ENCODE measurements around the gene DOK6.
"Not testable (repeated sequence)": the region's sequence is repeated elsewhere in the genome, so short reads cannot be mapped to it uniquely, and the experiment has no call there.

The DOK6 gene

DNA sequence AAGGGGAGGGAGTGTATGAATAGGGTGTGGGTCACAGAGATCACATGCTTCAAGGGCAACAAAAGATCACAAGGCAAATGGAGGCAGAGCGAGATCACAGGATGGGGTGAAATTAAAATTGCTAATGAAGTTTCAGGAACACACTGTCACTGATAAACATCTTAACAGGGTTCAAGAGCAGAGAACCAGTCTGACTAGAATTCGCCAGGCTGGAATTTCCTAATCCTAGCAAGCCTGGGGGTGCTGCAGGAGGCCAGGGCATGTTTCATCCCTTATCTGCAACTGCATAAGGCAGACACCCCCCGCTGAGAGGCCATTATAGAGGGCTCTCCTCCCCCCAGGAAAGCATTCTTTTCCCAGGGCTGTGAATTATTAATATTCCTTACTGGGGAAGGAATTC lies 478.4 kb downstream of the DOK6 start:
- not testable (repeated sequence) for DNase-seq

DNA sequence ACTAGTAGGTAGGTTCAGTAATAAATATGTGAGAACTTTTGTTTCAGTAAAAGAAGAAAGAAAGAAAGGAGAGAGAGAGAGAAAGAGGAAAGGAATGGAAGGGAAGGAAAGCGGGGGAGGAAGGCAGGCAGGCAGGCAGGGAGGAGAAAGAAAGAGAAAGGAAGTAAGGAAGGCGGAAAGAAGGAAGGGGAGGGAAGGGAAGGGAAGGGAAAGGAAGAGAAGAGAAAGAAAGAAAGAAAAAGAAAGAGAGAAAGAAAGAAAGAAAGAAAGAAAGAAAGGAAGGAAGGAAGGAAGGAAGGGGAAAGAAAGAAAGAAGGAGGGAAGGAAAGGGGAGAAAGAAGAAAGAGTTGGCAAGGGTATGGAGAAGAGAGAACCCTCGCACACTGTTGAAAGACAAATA lies 479.4 kb downstream of the DOK6 start:
- DNase-seq, result no peak

DNA sequence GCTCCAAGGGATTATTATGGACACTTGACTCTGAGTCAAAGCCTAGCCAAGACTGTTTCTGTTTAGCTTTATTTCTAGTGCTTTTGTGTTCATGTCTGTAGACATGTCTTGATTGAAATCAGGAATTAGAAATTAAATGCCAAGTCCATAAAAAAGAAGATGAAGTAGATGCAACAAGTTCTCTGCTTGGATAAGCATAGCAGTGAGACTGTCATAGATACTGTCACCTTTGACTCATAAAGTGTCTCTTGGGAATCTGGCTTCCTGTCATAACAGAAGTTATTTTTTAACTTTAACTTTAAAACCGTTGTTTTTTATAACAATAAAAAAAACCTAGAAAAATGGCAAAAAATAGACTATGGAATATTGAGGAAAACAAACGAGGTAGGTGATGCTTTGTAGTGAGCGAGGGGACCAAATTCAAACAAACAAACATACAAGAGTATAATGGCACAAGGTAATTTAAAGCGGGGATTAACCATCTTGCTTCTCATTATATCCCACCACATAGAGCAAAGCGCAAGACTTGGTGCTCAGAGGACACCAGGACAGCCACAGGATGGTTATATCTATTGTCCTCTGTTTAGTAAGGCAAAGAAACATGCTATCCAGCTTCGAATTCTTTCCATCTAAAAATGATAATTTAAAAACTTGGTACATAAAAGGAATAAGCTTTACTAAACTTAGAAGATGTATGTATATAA lies 482.4 kb downstream of the DOK6 start:
- no peak for DNase-seq

DNA sequence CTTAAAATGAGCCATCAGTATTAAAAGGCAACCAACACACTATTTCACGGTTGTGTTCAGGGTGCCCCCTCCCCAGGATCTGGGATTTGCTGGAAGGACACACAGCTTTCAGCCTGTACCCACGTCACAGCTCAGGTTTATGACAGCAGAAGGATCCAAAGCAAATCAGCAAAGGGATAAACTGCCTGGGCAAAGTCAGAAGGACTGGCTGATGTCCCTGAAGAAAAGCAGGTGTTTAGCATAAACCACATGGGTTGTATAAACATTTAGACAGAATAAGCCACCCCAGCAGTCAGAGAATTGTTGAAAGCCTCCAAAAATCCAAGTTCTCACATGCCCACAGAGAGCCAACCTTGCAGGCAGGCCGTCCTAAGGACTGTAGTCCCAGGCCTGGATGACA lies 483.1 kb downstream of the DOK6 start:
- no peak for DNase-seq

DNA sequence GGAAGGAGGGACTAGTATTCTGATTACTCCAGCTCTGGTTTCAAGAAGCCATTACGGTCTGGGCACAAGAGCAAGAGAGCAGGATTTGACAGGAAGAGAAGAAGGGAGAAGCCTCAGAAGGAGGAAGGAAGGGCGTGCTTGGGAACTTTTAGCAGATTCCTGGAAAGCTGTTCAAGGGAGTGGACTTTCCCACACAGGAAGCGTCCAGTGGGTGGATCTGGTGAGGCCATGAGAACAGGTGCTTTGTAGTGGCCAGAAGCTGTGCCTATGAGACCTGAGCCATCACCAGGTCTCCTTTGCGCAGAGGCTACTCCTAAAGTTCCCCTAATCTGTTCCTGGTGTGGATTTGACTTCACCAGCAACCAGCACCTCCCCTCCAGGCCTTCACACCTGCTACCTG lies 484.7 kb downstream of the DOK6 start:
- DNase-seq, result no peak

DNA sequence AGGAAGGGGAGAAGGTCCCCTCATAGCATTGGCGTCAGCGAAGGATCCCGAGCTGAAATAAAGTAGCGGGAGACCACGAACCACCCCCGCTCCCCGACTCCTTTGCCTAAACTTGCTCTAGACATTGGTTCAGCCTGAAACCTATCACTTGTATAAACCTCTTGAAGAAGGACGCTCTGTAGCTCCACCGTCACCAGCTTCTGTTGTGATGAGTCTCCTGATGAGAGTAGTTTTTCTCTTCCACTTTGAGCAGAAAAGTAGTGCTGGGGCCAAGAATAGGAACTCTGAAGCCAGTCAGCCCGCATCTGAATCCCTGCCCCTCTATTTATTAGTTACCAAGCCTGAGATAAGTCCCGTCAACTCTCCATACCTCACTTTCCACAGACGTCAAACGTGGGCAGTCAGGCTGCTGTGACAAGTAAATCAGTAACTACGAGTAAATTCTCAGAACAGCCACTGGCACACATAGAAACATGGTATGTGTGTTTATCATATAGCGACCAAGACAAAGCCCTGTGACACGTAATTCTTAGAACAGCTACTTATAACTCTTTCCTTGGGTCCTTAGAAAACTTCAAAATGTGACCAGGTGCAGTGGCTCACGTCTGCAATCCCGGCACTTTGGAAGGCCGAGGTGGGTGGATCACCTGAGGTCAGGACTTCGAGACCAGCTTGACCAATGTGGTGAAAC lies 485.3 kb downstream of the DOK6 start:
- no peak for DNase-seq

DNA sequence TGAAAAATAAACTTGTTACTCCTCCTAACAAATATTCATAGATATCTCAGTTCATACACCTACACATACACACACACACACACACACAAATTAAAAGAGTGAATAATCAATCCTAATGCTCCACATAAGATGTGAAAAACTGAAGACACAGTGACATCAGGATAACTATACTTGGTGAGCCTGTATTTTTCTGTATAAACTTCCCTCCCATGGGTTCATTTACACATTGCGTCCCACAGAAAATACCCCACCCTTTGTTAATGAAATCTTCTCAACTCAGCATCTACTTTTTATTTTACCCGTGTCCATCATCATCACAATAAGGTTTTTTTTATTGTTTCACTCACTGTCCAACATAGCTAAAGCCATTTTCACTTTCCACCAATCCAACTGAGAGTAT lies 486.6 kb downstream of the DOK6 start:
- DNase-seq, result no peak

DNA sequence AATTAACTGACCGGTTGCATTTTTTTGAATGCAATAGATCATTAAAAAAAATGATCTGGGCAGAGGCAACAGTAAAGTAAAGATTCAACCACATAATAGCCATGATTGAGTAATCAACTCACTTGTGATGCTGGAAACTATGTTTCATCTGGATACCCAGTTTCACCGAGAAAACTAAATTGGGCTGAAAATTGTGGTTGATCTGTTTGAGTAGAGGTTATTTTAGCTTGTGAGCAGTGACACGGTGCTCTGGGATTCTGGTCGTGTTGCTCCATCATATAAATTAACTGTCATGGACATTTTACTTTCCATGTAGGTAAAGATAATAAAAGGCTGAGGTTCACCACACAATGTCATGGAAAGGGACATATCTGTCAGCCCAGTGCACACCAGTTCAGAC lies 488.3 kb downstream of the DOK6 start:
- DNase-seq, result no peak

DNA sequence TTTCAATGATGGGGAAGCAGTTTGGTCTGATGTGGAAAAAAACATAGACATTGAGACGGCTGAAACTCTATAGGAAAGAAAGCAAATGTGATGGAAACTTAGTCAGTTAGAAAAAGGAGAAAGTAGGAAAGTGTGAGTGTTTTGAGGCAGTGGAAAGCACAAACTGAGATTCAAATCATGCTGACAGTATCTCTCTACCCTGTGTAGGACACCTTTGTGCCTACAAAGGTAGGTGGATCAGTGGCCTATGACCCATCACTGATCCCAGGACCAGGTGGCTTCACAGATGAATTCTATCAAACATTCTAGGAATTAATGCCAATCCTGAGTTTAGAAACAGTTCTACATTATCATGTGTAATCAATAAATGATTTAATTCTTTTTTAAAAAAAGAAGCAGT lies 489.9 kb downstream of the DOK6 start:
- DNase-seq, result no peak

DNA sequence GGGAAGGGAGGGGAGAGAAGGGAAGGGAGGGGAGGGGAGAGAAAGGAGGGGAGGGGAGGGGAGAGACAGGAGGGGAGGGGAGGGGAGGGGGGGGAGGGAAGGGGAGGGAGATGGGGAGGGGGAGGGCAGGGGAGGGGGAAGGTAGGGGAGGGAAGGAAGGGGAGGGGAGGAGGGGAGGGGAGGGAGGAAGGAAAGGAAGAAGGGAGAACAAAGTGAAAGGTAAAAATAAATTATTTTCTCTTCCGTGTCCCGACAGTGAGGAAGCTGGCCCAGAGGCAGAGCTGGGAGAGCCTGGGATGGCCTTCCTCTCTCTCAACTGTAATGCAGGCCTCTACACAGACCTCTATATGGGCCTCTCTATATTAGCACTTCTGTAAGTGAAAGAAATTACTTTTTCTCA lies 493.8 kb downstream of the DOK6 start:
- DNase-seq, result no peak

DNA sequence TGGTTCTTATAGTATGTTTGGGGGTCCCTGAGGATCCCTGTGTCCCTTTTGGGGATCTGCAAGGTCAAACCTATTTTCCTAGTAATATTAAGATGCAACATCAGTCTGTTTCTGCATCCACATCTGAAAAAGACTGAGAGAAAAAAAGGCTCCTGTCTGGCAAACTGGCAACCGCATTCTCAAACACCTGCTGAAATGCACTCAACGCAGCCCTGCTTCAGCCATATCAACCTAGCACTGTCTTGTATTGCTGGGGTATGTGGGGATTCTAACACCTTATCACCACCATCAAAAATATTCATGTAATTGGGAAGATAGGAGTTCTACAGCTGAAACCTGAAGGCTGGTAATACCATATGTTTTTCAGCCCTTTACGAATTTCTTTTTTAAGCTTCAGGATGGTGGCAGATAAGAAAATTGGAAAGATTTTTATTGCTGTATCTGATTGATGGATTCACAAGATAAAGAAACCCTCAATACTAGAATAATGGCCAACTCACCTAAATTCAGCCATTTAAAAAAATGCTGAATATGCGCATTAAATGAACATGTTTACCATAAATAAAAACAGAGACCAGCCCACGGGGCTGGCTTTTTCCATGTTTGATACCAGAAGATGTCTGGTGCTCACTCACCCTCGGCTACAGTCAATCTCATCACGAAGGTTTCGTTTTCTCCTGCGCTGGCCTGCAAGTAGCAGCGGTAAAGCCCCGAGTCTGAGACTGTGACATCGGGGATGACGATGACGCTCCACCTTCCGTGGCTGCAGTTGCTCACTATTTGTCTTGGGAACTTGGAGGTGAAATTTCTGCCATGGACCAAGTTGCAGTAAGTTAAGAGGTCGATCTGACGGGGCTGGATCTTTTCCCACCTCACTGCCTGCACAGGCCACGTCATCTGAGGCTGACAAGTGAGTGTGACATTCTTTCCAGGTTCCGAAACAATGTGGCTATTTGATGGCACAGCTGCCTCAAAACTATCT lies 494.7 kb downstream of the DOK6 start:
- DNase-seq, result no peak

DNA sequence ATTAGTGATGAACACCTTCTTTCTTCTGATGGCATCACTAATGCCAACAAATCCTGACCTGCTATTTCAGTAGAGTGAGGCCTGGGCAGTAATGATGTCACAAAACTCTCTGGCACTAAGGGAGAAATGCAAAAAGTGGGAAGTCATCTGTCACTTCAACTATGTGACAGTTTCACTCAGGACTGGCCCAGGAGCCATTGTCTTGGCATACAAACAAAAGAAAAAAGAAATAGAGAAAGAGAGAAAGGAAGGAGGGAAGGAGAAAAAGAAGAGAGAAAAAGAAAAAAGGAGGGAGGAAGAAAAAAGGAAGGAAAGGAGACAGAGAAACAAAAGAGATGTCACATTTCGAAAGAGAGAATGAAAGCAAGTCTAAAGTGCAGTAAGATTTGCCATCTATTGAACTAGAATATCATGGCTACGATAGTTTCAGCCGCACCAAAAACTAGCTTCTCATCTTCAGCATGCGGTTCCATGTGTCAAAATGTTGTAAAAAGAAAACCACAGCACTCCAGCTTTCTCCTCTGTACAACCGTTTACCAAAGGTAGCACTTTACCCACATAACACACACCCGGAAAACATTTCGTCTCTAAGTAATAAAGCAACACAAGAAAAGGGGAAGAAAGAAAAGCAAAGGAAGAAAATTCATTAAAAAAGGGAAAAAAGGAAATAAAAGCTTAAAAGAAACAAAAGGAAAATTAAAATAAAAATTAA lies 496.9 kb downstream of the DOK6 start:
- DNase-seq, result no peak

DNA sequence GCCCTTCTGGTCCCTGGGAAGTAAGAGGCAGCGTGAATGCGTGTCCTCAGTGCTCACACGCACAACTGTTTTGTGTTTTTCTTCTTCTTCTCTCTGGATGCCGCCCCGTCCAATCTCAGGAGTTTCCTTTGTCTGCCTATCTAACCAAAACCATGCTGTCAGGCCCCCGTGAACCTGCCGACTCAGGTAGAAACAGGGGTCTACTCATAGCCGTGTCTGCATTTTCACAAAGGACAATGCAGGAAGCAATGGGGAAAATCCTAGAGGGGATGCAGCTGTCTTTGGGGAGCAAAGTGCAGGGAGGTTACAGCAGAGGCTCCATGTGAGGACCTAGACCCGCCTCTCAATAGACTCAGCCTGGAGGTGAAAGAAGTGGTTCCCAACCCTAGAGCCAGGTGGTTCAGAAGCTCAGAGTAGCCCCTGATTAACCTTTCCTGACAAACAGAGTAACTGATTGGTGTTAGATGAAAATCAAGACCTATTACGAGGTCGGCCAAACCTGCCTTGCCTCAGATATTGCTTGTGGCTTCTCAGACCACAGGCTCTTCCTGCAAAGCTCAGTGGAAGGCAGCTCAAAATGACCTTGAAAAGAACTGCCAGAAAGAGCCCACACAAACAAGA lies 497.7 kb downstream of the DOK6 start:
- DNase-seq, result peak; percentile 28

Measured in OCI-M1 (cell line).